AG04450 (cell line): ENCODE measurements around the gene ACKR3. TPM values are rescaled to one million over a fixed set of nuclear protein-coding genes. Genes with fewer than 3 reads are reported as not detected.

Source experiments
- CTCF ChIA-PET: fragments of 300-600, 350-600 bp; formaldehyde crosslinking; extraction: SDS; loops from one replicate; lab custom pipeline; 2022; ENCODE audit warnings: antibody characterized with exemption, inconsistent platforms; lab: Charles Lee
- POLR2A ChIA-PET: fragments of 350-600 bp; formaldehyde crosslinking; extraction: SDS; loops from one replicate; lab custom pipeline; 2021; ENCODE audit warnings: antibody characterized with exemption, inconsistent platforms; lab: Yijun Ruan, JAX
- DNase-seq: peaks from one replicate; pipeline ENCODE4 v3.0.0-alpha.2; 2011; ENCODE audit warnings: low read depth, low spot score
- H3K27ac ChIP-seq: one replicate; pipeline ENCODE4 v1.5.1; 2012; ENCODE audit warnings: low read depth, low read length, control low read depth
- H3K27me3 ChIP-seq: one replicate; pipeline ENCODE4 v1.6.0; 2012; ENCODE audit warnings: low read length; ENCODE audit not compliant: control insufficient read depth, insufficient read depth
- H3K4me3 ChIP-seq: 2 replicates; pipeline ENCODE4 v1.5.1; 2011; ENCODE audit warnings: mild to moderate bottlenecking, low read depth, low read length, control low read depth
- H3K9me3 ChIP-seq: 2 replicates; pipeline ENCODE4 v1.5.1; 2012; ENCODE audit warnings: low read length; ENCODE audit not compliant: control insufficient read depth, insufficient read depth
- CTCF ChIP-seq: IDR thresholded peaks from 2 replicates; pipeline ENCODE4 v1.5.1; 2011; ENCODE audit warnings: low read depth, low read length, control low read depth, inconsistent platforms
- polyA plus RNA-seq: library from polyadenylated mRNA; depleted of rRNA; stranded (reverse); fragments of >200 nt; gene quantifications from 2 replicates; pipeline ENCODE4 v1.2.3, GENCODE V29; 2011

Gene ACKR3
- polyA plus RNA-seq, 1 experiment: 0.07 TPM

- POLR2A ChIA-PET: no interaction called here
- Histone ChIP-seq H3K27me3 (no peaks in the 10 kb centered on the region), H3K27ac (no peak overlapping the region), H3K4me3 (no peak overlapping the region), H3K9me3 (peaks cover 14% of the 10 kb centered on the region)
- no peak for TF ChIP-seq CTCF
- no peak for DNase-seq
- CTCF ChIA-PET: no interaction called here
Observed at GRCh38 chr2:236597629-236598028, 28.0 kb downstream of the ACKR3 start.

GRCh38 chr2:236599059-236599458, 29.4 kb downstream of the ACKR3 start:
- no peak for DNase-seq
- H3K27me3 ChIP-seq: no peaks in the 10 kb centered on the region
- no peak overlapping the region for H3K27ac ChIP-seq
- POLR2A ChIA-PET: no interaction called here
- CTCF ChIA-PET: no interaction called here
- H3K4me3 ChIP-seq: no peak overlapping the region
- H3K9me3 ChIP-seq: peaks cover 3% of the 10 kb centered on the region
- TF ChIP-seq CTCF: no peak

- no peak for DNase-seq
- H3K9me3 ChIP-seq: peaks cover 3% of the 10 kb centered on the region; the same call in 1 of the 2 replicates
- H3K27me3 ChIP-seq: no peaks in the 10 kb centered on the region
- CTCF ChIA-PET: no interaction called here
- POLR2A ChIA-PET: no interaction called here
- H3K27ac ChIP-seq: no peak overlapping the region
- no peak overlapping the region for H3K4me3 ChIP-seq
- TF ChIP-seq CTCF: no peak
Observed at GRCh38 chr2:236600158-236600557, 30.5 kb downstream of the ACKR3 start.

GRCh38 chr2:236600892-236601291, 31.3 kb downstream of the ACKR3 start:
- Histone ChIP-seq H3K27ac (no peak overlapping the region), H3K27me3 (no peaks in the 10 kb centered on the region), H3K4me3 (no peak overlapping the region), H3K9me3 (peaks cover 3% of the 10 kb centered on the region; the same call in 1 of the 2 replicates)
- no peak for TF ChIP-seq CTCF
- ChIA-PET CTCF (interaction anchor here (0.6 kb wide), 1 partner anchor 121 kb away, joined by 3 read pairs; no protein-coding TSS in a partner anchor), POLR2A (no interaction called here)
- DNase-seq: no peak

GRCh38 chr2:236601316-236602202, 31.9 kb downstream of the ACKR3 start:
- Histone ChIP-seq H3K9me3 (peaks cover 3% of the 10 kb centered on the region; the same call in 1 of the 2 replicates), H3K27ac (no peak overlapping the region), H3K4me3 (no peak overlapping the region), H3K27me3 (no peaks in the 10 kb centered on the region)
- ChIA-PET POLR2A (no interaction called here), CTCF (interaction anchor here (0.6 to 0.7 kb wide), 2 partner anchors 45 to 122 kb away, joined by 3 read pairs; no protein-coding TSS in a partner anchor)
- no peak for DNase-seq
- TF ChIP-seq CTCF: no peak
